NCI-H187 treated with DMSO at 0.1 percent for 48 hours (cell line): ENCODE data around the gene SLC38A10.

ENCODE experiments used
- DNase-seq: peaks from one replicate; lab custom pipeline; 2025; lab: John Stamatoyannopoulos, UW

The SLC38A10 gene

DNA sequence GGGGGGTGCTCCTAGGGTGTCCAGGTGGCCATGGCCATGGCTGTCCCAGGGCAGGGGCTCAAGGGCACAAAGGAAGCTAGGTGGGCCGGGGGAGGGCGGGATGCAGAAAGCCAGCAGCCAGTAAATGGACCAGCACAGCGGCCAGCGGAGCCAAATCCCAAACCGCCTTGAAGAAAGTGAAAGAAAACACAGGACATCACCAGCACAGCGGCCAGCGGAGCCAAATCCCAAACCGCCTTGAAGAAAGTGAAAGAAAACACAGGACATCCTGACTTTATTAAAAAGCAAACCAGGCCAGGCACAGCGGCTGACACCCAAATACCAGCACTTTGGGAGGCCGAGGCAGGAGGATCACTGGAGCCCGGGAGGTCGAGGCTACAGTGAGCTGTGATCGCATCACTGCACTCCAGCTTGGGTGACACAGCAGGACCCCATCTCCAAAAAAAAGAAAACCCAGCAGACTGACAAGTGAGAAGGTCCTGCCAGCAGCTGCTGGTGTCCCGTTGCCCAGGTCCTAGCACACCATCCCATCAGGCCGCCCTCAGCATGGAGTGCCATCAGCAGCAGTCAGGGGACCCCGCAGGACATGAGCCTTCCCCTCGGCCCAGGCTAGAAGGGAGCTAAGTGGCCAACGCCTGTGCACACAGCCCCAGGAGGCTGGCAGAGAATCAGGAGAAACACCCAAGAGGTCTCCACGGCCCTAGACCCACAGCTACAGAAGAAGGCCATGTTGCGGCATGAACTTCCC is 17.0 kb downstream of the SLC38A10 start:
- no peak for DNase-seq

DNA sequence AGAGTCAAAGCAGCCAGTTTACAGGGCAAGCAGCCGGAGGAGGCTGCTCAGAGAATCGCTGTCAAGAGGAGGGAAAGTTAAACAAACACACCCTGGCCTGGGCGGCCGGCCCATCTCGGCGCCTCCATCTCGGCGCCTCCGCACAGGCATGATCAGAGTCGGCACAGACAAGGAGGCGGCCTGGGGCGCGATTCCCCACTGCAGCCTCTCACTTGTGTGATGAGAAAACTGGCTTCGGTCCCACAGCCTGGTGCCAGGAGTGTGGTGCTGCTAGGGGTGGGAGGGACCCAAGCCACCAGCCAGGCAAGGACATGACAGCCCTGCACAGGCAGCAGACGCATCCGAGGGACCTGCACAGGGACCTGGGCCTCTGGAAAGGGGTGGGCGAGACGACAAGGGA is 17.7 kb downstream of the SLC38A10 start:
- peak; percentile 15 for DNase-seq

DNA sequence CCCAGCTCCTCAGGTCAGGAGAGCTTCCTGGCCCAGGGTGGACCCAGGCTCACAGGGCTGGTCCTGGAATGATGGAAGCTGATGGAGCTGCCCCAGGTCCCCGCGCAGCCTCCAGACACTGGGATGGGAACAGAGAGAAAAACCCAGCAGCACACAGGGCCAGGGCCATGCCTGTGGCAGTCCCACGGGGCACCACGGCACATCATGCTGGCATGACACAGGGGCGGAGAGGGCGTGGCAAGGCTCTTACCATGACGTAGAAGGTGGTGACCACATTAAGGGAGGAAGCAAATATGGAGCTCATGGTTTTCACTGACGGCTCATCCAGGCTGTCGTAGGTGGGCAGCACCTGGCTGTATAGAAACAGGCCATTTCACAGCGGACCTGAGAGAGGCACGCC is 18.3 kb downstream of the SLC38A10 start:
- no peak for DNase-seq

DNA sequence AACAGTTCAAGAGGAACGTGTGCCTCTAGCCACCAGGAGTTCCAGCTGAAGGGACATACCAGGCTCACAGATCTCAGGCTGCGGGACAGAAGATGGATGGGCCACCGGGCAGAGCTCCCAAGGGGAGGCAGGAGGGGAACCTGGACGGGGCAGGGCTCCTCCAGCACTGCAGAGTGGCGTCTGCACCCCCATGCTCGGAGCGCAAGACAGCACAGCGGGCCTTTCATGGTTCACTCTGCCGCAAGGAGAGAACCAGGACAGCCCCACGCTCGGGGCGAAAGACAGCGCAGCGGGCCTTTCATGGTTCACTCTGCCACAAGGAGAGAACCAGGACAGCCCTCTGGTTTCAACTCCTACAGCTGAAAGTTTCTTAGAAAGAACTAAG is 20.6 kb downstream of the SLC38A10 start:
- no peak for DNase-seq

DNA sequence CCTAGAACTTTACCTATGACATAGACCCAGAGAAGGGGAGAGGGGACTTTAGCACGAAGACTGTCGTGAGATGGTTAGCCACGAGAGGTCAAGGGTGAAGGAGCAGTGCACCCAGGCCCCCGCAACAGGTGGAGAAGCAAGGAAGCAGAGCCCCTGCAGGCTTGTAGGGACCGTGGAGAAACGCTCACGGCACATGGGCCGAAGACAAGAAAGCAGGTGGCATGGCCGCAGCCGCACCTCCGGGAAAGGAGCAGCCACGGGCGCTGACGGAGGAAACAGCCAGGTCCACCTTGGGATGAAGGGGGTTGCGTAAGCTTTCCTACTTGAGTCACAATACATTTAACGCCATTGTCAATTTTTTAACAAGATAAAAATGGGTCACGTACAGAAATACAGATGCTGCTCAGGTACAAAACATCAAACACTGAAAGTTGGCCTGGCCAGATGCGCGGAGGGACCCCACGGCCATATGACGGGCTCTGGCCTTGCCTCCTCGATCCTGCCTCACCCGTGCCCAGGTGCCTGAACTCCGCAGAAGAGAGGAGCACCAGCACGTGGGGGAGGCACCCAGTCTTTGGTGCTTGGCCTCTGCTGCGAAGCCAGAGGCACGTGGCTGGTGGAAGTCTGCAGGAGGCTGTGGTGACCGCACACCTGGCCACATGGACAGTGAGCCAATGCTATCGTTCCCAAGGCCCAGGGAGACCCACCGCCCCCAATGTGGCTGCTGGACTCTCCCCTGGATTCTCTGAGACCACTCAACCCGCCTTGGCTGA is 21.2 kb downstream of the SLC38A10 start:
- no peak for DNase-seq

DNA sequence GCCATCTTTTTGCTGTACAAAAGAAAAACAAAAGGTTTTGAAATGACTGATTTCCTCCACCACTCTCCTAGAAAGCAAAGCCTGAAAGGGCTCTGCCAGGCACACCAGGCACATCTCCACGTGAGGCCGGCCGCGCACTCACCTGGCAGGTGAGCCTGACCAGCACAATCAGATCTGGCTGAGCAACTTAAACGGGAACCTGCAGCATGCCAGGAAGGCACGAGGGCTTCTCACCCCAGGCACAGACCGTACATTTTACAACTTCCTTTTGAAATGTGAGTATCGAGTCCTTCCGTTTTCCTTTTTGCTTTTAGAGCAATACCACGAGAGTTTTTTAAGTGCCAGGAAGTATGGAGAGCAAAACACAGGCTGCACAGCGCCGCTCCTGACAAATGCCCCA is 22.5 kb downstream of the SLC38A10 start:
- no peak for DNase-seq

DNA sequence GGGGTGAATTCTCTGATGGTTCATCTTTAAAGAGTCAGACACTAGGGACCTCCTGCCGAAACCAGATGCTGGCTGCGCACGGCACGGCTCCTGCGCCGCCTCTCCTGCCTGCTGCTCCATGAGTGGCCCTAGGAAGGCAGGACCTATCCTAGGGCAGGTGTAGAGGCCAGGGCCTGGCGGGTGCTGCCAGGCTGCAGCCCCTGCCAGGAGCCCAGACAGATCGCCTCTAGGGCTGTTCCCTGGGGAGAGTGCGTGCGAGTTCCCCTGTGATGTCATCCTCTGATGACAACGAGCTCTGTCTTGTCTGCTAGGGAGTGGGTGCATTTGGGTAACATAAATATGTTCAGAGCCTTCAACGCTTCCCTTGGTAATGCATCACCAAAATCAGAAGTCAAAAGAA is 23.9 kb downstream of the SLC38A10 start:
- DNase-seq: no peak

DNA sequence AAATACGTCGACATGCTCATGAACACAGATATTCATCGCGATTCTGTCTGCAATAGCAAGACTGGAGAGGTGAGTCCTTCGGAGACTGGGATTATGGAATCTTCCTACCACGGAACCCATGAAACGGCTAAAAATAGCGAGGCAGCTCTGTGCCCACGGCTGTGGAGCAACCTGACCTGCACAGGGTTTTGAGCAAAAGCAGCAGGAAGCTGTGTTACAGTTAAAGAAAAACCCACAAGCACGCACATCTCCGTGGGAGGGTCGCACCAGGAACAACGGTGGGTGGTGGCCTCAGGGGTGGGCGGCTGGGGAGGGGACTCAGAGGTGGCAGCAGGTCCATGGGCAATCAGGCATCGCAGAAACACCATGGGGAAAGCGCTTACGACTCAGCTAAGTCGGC is 24.8 kb downstream of the SLC38A10 start:
- no peak for DNase-seq

DNA sequence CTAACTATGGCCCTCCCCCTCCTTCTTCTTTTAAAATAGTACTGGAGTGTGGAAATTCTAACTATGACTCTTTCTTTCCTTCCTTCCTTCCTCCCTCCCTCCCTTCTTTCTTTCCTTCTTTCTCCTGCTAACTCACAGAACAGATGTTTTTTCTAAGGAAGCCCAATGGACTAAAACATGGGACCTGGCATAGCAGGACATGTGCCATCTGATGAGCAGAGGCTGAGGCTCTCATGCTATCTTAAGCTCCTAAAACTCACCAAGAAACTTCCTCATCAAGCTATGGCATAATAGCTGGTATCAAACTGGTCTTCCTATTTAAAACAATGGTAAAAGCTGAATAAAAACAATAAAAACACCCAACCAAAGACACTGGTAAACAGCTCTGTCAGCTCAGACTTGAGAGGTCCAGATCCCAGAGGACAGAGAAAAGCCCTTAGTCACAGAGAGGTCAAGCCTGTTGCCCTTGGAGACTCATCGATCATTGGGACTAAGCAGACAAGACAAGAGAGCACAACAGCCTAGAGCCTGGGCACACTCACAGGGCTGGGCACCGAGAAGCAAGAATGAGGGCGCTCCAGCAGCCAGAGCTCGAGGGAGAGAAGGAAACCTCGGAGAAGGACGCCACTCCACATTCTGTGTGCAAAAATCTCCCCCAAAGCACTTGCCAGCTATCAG is 27.6 kb downstream of the SLC38A10 start:
- DNase-seq: no peak

DNA sequence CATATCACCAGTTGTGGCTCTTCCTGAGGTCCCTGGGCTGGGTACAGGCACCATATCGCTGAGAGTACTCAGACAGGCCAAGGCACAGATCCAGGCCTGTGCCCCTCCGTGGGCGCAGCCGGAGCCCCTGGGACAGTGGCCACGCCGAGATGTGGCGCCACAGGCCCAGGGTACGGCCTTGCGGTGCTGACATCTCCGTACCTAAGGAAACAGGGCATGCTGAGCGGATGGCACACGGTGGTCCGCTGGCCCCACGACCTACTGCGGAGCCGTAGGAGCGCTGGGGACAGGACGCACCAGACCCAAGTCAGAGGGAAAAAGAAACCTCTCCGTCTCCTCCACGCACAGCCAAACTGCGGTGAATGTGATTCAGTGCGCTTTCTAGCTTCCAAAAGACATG is 29.5 kb downstream of the SLC38A10 start:
- no peak for DNase-seq

DNA sequence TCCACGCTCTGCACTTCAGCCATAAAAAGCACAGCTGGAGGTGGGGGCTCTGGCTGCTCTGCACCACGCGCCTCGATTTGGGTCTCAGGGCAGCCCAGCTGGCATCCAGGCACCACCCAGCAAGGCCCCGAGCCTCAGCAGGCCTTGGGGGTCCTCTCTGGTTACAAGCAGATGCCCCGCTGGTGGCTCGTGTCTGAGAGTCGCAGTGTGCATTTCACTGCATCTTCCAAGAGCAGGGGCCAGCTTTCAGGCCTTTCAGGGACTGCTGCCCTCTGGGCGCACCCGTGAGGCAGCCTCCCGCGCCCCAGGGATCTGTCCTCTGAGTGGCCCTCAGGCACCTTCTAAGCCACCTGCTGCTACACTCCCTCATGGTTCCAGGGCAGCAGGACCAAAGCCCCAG is 30.5 kb downstream of the SLC38A10 start:
- DNase-seq: no peak

DNA sequence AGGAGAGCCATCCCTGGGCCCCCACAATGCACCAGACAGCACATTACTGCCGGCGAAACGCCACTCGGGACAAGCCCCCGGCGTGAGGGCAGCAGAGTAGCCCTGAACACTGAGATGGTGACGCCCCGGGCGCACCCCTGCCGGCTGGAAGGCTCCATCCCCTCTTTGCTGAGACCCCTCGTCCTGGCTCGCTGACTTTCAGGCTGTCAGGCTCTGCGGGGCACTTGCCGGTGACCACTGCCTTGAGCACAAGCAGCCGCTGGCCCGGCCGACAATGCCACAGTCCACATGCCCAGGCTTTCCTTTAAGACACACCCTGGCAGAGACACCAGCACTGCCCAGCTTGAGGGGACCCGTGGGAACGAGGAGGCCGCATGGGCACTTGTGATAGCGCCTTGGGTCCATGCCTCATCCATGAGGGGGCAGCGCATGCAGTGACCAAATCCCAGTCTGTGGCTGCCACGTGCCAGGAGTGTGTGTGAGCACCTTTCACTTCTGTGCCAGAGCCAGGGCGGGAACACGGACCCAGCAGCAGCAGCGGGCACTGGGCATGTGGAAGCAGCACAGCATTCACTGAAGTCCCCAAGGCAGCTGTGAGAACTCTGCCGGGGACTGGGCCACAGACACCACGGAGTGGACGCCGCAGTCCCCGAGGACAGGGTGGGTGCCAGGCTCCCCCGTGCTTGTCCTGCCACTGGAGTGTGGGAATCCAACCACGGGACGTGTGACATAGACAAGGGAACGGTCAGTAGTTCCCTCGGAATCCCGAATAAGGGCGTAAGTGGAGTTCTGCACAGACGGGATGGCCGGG is 31.5 kb downstream of the SLC38A10 start:
- no peak for DNase-seq

DNA sequence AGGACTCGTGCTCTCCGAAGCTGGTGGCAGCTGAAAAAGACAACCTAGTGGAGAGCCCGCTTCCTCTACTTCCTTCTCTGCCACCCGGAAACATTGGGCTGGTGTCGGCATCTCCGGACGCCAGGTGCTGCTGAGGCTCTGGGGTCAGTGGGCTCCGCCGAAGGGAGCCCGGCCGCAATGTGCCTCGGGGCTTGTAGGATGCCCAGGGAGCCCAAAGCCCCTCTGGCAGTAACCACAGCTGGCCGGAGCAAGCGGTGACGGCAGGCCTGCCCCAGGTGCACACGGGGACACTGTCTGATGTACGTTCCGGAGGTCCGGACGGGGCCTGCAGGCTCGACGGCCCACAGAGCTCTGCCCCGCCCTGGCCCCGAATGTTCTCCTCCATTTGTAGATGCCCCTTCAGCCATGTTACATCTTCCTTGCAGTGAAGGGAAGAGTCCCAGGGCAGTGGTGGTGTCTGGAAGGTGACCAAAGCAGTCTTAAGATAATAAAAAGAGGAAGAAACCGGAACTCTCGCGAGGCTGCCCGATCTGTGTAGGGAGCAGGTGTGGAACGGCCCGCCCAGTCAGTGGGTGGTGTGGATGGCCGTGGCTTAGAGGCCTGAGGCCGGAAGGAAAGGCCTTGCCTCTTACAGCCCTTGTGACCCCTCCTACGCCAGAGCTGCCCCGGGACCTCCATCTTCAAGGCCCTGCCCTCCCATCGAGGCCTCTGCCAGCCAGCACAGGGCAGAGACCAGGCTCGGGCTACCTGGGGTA is 33.3 kb downstream of the SLC38A10 start:
- no peak for DNase-seq

DNA sequence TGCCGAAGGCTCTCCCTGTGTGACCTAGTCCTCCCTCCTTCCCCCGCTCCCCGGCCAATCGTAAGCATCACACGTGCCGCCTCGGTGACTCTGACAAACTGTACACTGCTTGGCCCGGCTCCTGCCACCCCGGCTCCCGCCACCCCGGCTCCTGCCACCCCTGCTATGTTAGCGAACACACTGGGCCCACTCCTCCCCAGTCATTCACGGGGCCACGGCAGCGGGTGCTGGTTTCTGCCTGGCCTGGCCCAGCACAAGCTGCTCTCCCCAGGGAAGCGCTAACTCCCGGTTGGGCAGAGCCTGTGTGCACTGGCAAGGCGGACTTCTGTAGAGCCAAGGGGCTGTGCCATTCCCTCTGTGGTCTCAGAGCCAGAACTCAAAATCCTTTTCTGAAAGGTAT is 34.0 kb downstream of the SLC38A10 start:
- DNase-seq: no peak

DNA sequence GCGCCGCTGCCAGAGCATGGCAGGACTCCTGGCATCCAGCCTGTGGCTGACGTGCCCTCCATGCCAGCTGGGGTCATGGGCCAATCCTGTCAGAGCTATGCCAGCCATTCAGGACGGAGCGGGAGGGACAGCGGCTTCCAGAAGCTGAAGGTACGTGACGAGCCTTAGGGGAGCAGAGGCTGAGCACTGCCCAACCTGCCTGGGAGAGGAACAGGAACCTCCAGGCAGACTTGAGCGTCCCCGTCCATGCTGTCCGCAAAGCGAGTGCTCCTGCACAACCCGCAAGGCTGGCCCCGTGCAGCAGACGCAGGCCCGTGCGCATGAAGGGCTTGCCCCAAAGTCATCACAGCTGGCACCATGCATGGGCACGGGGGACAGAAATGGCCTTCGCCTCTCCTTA is 34.5 kb downstream of the SLC38A10 start:
- DNase-seq: no peak

DNA sequence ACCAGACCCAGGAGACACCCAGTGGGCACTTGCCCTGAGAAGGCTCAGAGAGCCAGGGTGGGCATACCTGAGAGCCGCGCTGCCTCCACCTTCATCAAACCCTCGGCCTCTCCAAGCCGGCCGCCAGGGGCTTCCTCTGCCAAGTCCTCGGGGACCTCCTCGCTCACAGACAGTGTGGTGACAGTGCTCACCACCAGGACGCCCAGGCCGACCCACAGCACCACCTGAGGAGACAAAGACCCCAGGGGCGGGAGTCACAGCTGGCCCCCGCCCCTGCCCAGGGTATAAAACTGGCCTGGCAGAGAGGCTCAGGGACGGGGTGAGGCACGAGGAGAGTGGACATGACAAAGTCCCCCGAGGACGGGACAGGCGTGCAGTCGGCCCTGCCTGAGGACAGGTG is 34.9 kb downstream of the SLC38A10 start:
- no peak for DNase-seq

DNA sequence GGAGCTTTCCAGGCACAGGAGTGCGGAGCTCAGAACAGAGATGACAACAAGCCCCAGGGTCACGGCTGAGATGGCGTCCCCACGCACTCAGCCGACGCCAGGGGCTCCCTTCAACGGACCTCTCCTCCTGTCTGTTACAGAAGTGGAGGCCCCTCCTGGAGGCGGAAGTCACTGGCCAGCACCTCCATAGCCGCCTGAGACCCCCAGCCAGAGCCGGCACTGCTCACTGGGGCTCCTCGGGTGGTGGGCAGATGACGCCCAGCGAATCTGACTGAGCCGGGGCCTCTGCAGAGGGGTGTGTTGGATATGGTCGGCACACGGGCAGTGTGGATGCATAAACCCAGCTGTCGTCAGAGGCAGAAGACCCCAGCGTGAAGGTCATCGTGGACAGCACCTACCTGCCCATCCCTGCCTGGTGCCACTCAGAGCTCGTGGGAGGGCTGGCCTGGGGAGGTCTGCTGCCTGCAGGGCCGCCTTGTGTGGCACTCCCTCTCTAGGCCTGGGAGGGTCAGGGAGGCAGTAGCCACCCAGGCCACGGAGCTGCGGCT is 36.0 kb downstream of the SLC38A10 start:
- no peak for DNase-seq

DNA sequence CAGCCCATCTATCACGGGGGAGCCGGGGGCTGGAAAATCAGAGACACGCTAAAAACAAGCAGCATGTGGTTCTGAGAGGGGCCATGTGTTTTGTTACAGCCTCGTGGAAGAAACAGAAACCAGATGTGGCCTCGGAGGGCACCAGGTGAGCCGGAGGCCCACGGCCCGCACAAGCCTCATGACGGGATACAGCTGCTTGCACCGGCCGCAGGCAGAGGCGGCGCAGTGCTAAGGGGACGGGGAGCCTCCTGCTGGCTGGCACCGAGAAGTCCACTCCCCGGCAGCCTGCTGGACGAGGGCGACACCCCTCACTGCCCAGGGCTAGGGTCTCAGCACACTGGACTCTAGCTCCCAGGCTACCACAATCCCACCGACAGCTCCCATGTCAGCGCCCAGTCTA is 36.8 kb downstream of the SLC38A10 start:
- DNase-seq: no peak

DNA sequence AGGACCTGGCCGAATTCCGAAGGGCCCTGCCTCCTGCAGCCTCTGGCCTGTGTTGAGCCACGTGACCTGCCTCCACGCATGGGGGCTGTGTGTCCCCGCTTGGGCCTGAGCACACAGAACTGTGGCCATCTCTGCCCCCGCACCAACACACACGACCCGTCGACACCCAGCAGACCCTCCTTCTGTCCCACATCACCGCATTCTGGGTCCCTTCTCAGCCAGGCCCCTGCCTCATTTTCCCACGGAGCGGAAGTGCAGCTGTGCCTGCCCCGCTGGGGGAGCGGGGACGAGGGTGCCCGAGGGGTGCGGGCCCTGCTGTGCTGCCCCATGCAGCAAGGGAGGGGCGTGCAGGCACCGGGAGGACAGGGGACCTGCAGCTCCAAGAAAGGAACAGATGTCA is 37.6 kb downstream of the SLC38A10 start:
- DNase-seq: no peak

DNA sequence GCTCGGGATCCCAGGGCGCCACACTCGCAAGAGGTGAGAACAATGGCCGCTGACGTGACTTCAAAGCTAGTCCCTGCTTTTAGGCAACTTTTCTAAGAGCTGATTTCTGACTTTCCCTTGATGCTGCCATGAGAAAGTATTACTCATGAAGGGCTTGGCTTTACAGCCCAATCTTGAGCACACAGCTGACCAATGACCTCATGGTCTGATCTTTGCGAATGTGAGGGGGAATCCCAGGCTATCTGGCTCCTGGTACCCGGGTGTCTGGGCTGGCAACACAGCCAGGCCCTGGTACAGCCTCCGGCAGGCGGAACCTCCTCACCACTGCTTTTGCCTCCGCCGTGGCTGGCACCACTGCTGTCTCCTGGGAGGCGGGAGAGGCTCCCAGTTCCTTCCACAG is 38.5 kb downstream of the SLC38A10 start:
- no peak for DNase-seq
